GM21360 (cell line): Measurements from ENCODE around the gene THY1.
"Not testable (repeated sequence)": the region's sequence is repeated elsewhere in the genome, so short reads cannot be mapped to it uniquely, and the experiment has no call there.

Experiments used
- ATAC-seq: cut with Tn5 transposase; IDR thresholded peaks from one replicate; pipeline ENCODE4 v1.9.1; 2021; ENCODE audit warnings: mild to moderate bottlenecking, moderate library complexity; ENCODE audit not compliant: unreplicated experiment

THY1 gene

DNA sequence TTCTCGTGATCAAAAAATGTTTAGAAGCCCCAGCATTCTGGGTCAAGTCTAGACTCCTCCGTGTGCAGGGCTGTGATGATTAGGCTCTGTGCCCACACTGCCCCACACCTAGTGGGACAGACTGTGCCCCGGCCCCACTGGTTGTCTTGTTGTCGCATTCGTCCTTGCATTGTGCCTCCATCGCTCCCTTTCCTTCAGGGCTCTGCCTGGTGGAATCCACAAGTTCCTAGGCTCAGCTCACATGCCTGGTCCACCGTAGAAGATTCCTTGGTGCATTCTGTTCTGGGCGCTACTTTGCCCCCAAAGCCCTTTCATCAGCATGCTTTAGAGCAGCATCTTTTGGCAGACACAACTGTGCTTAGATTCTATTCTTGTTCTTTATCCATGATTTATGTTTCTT is 23.5 kb upstream of the THY1 start:
- no peak for ATAC-seq

DNA sequence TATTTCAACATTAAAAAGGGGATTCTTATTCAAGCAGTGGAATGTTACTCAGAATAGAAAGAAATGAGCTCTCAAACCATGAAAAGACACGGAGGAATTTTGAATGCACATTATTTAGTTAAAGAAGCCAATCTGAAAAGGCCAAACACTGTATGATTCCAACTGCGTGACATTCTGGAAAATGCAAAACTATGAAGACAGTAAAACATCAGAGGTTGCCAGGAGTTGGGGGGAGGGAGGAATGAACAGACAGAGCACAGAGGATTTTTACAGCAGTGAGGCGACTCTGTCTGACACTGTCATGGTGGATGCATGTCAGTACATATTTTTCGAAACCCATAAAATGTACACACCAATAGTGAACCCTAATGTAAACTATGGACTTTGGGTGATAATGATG is 22.9 kb upstream of the THY1 start:
- no peak for ATAC-seq

DNA sequence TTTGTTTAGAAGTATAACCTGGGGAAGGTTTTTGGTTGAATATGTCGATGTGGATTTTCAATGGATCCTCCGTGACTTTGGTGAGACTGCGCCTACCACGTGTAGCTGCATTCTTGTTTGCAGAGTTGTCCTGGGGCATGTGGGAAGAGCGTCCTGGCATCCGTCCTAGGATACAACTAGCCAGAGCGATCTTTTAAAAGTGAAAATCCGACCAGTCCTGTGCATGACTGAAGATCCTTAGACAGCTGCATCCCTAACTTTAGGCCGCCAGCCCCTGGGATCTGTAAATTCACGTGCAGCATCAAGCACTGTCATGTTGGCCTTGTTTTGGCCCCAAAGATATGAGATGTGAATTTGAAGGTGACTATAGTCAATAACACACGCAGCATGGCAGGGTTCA is 22.4 kb upstream of the THY1 start:
- ATAC-seq: no peak

DNA sequence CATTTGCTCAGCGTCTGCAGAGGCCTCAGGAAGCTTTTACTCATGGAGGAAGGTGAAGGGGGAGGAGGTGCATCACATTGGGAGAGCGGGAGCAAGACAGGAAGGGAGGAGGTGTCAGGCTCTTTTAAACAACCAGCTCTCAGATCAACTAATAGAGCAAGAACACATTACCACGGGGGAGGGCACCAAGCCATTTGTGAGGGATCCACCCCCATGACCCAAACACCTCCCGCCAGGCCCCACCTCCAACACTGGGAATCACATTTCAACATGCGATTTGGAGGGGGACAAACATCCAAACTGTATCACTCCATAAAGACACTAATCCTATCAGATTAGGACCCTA is 18.9 kb upstream of the THY1 start:
- no peak for ATAC-seq

DNA sequence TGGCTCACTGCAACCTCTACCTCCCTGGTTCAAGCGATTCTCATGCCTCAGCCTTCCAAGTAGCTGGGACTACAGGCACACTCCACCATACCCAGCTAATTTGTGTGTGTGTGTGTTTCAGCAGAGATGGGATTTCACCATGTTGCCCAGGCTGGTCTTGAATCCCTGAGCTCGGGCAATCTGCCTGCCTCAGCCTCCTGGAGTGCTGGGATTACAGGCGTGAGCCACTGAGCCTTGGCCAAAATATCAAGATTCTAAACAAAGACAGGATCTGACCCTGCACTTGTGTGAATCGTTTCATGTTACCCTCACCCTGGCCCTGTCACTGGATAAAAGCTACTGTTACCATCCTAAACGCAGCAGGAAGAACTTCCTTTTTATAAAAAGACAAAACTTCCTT is 15.6 kb upstream of the THY1 start:
- no peak for ATAC-seq

DNA sequence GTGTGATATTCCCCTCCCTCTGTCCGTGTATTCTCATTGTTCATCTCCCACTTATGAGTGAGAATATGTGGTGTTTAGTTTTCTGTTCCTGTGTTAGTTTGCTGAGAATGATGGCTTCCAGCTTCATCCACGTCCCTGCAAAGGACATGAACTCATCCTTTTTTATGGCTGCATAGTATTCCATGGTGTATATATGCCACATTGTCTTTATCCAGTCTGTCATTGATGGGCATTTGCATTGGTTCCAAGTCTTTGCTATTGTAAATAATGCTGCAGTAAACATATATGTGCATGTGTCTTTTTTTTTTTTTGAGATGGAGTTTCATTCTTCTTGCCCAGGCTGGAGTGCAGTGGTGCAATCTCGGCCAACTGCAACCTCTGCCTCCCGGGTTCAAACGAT is 14.5 kb upstream of the THY1 start:
- not testable (repeated sequence) for ATAC-seq

DNA sequence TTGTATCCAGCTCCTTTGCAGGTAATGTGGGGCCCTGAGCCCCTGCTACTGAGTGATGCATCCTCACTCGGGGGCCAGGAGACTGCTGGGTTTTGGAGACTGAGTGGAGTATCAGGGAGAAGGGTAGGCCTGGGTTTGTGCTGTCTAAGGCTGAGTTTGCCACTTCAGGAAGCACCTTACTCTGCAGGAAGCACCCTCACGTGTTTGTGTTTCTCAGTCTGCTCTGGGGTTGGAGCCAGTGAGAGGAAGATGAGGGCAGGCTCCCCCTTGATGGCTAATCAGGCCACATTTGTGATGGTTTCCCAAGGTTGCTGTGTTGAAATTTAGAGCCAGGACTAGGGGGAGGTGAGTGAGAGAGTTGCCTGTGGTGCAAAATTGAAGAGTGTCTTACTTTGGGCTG is 13.7 kb upstream of the THY1 start:
- ATAC-seq: no peak

DNA sequence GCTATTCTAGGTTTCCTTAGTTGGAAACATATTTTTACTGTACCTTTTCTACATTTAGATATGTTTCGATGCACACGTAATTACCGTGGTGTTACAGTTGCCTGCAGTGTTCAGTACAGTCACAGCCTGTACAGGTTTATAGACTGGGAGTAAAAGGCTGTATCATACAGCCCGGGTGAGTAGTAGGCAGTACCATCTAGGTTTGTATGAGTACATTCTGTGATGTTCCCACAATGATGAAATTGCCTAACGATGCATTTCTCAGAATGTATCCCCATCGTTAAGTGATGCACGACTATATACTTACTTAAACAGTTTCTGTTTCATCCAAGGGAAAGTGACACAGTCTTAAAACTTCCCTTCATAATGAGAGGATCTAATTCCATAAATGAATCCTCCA is 13.1 kb upstream of the THY1 start:
- no peak for ATAC-seq

DNA sequence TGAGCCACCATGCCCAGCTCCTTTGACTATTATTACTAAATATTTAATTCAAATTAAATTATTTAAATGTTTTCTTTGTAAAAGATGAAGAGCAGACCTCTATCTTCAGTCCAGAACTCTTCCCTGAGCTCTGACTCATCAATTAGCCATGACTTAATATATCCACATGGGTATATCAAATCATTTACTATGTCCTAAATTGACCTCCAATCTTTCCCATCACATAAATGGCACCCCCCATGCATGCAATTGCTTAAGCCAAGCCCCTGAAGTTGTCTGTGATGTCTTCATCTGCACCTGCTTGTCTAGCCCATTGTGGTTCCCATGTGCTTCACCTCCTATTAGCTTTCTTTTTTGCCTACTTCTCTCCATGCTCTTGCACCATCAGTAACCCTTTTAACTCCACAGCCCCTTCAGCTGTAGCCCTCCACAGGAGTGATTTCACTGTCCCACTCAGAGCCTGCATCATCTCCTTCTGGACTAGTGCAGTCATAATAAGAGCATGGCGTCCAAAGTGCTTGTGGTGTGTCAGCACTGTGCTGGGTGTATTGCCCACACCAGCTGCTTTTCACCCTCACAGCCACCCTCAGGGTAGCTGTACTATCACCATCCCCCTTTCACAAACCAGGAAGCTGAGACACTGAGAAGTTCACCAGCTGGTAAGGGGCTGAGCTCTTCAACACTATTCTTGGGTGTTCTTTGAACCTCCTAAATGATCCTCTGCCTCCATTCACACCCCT is 11.8 kb upstream of the THY1 start:
- ATAC-seq: no peak

DNA sequence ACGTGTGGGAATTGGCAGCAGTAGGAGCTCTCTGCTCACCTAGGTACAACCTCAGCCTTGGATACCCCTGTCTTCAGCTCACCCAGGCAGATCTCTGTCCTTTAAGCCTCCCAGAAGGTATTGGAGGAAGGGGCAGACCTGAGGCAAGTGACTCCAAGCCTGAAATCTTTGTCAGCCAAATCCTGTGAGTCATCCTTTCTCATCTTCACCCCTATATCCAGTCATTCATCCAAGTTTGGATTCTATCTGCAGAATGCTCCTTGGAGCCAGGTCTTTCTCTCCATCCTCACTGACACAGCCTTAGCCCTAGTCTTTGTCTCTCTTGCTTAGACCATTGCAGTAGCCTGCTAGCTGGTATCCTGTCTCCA is 10.4 kb upstream of the THY1 start:
- ATAC-seq: no peak

DNA sequence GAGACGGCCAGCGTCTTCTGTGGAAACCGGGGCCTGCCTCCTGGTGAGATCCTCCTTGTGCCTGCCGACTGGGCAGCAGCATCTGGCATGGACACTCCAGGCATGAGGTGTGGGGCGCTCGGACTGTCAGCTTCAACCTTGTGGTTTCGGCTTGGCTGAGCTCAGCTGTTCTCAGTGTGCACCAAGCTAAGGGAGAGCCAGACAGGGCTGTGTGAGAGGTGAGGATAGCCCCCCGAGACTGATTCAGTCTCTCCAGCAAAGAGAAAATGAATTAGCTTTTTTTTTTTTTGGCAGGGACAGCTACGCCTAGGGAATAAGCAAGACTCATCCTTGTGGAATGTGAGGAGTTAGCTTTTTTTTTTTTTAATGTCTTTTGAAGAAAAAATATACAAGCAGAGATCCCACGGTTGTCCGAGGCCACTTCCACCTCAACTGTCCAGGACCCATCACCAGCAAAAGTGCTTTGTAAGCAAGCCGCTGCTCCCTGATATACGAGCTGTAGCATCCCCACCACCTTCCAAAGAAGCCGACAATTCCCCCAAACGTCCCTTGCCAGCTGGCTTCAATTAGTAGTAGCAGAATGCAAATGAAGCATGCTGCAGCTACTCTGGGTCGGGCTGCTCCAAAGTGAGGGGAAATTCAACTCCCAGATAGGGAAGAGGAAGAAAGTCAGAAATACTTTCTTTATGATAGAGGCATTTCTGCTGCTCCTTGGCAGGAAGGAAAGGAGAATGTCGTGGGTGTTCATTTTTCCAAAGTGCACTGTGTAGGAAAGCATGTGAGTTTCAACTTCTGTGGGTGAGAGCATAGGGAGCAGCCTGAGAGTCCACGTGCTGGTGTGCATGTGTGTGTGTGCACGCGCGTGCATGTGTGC is 9.7 kb upstream of the THY1 start:
- no peak for ATAC-seq

DNA sequence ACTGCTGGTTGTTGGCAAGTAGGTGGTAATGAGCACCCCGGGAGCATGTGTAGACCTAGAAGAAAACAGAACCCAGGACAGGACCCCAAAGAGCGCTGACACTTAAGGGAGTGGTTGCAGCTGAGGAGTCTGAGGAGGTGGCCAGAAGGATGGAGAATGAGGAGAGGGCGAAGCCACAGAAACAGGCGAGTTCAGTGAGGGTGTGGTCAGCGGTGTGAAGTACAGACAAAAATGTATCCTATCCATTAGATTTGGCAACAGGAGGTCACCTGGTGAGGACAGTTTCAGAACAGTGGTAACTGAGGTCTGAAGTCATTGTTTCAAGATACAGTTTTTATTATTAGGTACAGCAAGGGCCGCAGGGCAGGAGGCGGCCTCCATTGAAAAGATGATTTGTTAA is 8.6 kb upstream of the THY1 start:
- ATAC-seq: no peak

DNA sequence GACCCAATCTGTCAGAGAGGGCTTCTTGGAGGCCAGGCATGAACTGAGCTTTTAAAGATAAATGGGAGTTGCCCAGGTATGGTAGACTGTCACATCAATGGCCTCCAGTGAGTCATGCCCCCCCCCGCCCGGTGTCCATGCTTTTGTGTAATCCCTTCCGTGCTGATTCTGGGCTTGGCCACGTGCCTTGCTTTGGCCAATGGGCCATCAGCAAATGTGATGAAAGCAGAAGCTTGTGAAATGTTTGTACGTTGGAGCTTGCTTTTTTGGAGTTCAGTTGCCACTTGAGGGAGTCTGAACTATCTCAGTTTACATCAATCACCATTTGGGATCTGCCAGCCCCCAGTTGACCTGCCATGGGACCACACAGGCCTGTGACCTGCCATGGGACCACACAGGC is 4.3 kb upstream of the THY1 start:
- ATAC-seq: no peak

DNA sequence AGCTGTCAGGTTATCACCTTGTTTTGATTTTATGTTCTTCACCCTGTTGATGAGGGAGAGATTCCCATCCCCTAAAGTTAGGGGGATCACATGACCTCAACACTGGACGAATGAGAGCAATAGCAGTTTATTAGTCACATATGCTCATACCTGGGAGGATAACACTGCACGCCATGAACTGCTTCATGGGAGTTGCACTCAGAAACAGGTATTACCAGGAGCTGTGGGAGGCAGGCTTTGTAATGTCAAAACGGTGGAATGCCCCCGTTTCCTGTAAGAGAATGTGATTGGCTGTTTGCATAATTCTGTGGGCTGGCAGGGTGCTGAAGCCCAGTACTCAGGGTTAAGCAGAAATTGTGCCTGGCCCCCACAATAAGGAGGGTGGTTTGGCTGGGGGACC is 3.2 kb upstream of the THY1 start:
- no peak for ATAC-seq

DNA sequence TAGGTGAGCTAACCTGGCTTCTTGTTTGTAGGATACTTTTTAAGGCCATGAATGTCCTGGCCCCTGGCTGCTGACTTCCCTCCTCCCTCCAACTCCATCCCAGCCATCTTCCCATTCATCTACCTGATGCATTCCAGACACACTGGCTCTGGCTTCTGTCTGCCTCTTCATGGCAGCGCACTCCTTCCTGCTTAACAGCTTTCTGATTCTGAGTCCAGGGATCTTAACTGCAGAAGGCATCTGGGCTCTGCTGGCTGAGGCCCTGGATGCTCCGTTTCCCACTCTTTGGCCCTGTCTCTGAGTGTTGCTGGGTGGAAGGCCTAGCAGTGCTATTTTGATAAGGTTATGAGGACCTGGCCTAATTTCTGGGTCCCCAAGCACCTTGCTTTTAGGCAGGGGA is 1.8 kb upstream of the THY1 start:
- ATAC-seq: no peak

DNA sequence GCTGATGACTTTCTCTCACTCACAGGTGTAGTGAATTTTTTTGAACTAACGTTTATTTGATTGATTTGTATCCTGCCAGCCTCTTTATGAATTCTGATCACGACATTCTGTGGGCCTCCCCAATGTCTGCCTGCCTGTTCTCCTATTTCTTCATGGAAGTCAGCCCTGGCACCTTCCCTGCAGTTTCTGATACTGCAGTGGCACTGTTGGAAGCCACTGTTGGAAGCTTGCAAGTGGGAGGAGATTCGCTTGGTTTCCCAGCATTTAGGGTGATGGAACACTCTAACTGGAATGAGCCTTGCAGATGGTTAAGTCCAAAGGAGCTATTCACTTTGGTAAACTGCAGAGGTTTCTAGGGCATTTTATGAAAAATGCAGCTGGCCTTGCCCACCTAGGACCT is 1.3 kb upstream of the THY1 start:
- ATAC-seq: no peak

DNA sequence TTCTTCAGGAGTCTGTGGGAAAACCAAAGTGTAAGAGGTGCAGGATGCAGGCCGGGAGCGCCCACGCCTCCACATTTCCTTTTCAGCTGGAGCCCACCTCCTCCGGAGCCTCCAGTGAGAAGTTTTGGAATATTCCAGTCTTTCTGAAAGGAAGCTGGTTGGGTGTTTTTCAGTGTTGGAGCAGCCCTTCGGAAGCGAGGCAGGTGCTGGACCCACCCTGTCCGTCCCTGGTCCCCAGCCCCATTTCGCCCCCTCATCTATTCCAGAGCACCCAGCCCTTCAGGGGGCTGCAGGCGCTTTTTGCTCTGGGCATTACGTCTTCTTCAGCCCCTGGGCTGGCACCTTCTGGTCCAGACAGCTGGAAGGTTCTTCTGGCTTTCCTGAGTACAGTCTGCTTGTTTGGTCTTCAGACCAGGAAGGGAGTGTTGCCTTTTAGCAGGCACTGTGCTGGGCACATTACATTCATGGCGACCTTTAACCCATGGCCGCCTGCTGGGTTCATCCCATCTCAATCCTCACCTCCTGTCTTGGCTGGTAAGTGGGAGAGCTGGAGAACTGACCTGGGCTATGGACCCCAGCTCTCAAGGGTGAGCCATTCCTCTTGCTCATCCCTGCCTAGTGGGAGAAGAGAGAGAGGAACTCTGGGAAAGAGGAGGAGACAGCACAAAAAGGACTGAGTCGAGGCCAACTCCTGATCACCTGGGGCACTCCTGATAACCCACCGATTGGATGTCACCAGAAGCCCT is 710 bp upstream of the THY1 start:
- ATAC-seq: no peak

DNA sequence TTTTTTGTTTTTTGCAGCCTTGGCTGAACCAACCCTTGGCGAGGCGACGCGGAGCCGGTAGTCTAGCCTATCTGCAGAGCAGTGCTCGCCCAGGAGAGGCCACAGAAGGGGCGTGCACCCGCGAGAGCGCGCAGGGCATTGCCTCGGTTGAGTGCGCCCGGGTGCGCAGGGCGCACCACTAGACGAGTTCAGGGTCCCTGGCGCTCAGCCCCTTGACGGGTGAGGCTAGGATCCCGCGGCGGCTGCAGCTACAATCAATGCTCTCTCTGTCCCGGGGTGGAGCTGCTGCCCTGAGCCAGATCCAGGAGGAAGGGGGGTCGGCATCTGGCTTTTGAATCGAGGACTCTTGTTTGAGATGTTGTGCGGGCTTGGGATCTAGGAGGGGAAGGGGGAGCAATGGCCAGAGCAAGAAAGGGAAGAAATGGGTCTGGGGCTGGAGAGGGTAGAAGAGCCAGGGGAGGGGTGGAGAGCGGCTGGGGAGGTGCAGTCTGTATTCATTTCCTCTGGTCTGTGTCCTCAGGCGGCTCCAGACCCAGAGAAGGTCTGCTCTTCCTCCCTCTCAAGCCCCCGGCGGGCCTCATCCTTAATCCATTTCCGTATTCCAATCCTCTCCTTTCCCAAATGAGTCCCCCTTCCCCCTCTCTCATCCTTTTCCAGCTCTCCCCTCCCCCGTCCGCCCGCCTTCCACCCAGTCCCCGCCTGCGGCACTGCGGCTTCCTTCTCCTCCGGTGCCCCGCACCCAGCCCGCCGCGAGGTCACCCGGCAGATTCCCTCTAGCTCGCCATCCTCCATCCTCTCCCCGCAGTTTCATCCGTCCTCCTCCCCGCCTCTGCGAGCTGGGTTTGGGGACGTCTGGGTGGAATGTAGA is 797 bp downstream of the THY1 start:
- ATAC-seq: no peak

DNA sequence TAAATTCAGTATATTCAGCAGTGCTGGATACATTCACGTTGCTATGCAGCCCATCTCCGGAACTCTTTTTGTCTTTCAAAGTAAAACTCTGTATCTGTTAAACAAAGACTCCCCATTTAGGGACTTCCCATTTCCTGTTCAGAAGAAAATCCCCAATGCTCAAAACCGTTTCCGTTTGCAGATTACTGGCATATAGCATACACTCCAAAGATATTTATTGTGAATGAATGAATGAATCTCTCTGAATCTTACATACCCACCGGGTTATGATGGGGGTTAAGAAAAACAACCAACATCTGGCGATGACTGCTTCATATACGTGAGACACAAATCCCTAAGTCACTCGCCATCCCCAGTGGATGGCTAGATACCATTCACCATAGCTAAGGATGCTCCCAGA is 1.6 kb downstream of the THY1 start:
- no peak for ATAC-seq

DNA sequence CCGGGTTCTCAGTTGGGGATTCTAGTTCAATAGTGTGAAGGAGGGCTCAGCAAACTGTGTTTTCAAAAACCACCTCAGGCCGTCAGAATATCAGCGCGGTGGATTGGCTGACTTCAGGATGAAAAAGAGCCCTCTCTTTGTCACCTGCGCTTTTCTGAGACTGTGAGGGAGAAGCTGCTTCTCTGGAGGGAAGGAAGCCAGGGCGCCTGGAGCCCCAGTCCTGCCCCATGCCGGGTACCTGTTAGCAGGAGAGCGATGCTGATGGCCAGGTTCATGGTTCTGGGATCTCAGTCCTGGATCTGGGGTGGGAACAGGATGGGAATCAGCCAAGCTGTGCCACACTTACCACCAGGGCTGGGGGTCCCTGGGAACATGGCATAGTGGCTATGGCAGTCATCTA is 2.3 kb downstream of the THY1 start:
- ATAC-seq: no peak
